ENCODE data around the gene ZNF276. TPM values are rescaled to one million over a fixed set of nuclear protein-coding genes. Genes with fewer than 3 reads are reported as not detected.

ZNF276 gene
- total and polyA plus RNA-seq, 2 donors = 17.9 to 19.6 TPM

GRCh38 chr16:89730610-89731234 is 9.4 kb downstream of the ZNF276 start:
- Histone ChIP-seq H3K36me3 (ENCODE audit: insufficient read depth) (peaks cover 7% of the 10 kb centered on the region), H3K4me3 (ENCODE audit: low read depth, low read length) (no peak overlapping the region), H3K4me1 (ENCODE audit: insufficient read depth) (no peaks in the 10 kb centered on the region), H3K27ac (ENCODE audit: low read depth) (no peak overlapping the region)
- DNase-seq (ENCODE audit: extremely low spot score) = no peak
- 81% methylated on average over 22 of the region's 22 CpGs for WGBS

GRCh38 chr16:89732142-89732917 is 11.0 kb downstream of the ZNF276 start:
- Histone ChIP-seq H3K36me3 (ENCODE audit: insufficient read depth) (peaks cover 7% of the 10 kb centered on the region), H3K4me1 (ENCODE audit: insufficient read depth) (no peaks in the 10 kb centered on the region), H3K4me3 (ENCODE audit: low read depth, low read length) (no peak overlapping the region), H3K27ac (ENCODE audit: low read depth) (no peak overlapping the region)
- no peak for DNase-seq (ENCODE audit: extremely low spot score)
- WGBS = 90% methylated on average over 24 of the region's 24 CpGs

- 96% methylated on average over 9 of the region's 9 CpGs for WGBS
- H3K4me1 ChIP-seq (ENCODE audit: insufficient read depth) = no peaks in the 10 kb centered on the region
- no peak for DNase-seq (ENCODE audit: extremely low spot score)
- H3K27ac ChIP-seq (ENCODE audit: low read depth) = no peak overlapping the region
- H3K36me3 ChIP-seq (ENCODE audit: insufficient read depth) = peaks cover 7% of the 10 kb centered on the region
- no peak overlapping the region for H3K4me3 ChIP-seq (ENCODE audit: low read depth, low read length)
Observed at GRCh38 chr16:89732918-89733242, 11.5 kb downstream of the ZNF276 start.

GRCh38 chr16:89733322-89733721 is 12.0 kb downstream of the ZNF276 start:
- Histone ChIP-seq H3K27ac (ENCODE audit: low read depth) (no peak overlapping the region), H3K36me3 (ENCODE audit: insufficient read depth) (peaks cover 7% of the 10 kb centered on the region), H3K4me1 (ENCODE audit: insufficient read depth) (no peaks in the 10 kb centered on the region), H3K4me3 (ENCODE audit: low read depth, low read length) (no peak overlapping the region)
- DNase-seq (ENCODE audit: extremely low spot score) = no peak
- WGBS = 89% methylated on average over 17 of the region's 17 CpGs

GRCh38 chr16:89733792-89734191 is 12.5 kb downstream of the ZNF276 start:
- WGBS = 91% methylated on average over 21 of the region's 21 CpGs
- no peak overlapping the region for H3K4me3 ChIP-seq (ENCODE audit: low read depth, low read length)
- H3K4me1 ChIP-seq (ENCODE audit: insufficient read depth) = no peaks in the 10 kb centered on the region
- no peak overlapping the region for H3K27ac ChIP-seq (ENCODE audit: low read depth)
- DNase-seq (ENCODE audit: extremely low spot score) = no peak
- H3K36me3 ChIP-seq (ENCODE audit: insufficient read depth) = peaks cover 7% of the 10 kb centered on the region

- Histone ChIP-seq H3K36me3 (ENCODE audit: insufficient read depth) (peaks cover 2% of the 10 kb centered on the region), H3K27ac (ENCODE audit: low read depth) (no peak overlapping the region), H3K4me3 (ENCODE audit: low read depth, low read length) (no peak overlapping the region), H3K4me1 (ENCODE audit: insufficient read depth) (no peaks in the 10 kb centered on the region)
- no peak for DNase-seq (ENCODE audit: extremely low spot score)
- WGBS = 96% methylated on average over 3 of the region's 3 CpGs
Observed at GRCh38 chr16:89736554-89736953, 15.2 kb downstream of the ZNF276 start.

GRCh38 chr16:89737341-89738071 is 16.2 kb downstream of the ZNF276 start:
- Histone ChIP-seq H3K4me1 (ENCODE audit: insufficient read depth) (no peaks in the 10 kb centered on the region), H3K36me3 (ENCODE audit: insufficient read depth) (peaks cover 2% of the 10 kb centered on the region), H3K27ac (ENCODE audit: low read depth) (no peak overlapping the region), H3K4me3 (ENCODE audit: low read depth, low read length) (no peak overlapping the region)
- no peak for DNase-seq (ENCODE audit: extremely low spot score)
- WGBS = 90% methylated on average over 20 of the region's 20 CpGs

GRCh38 chr16:89738072-89738377 is 16.7 kb downstream of the ZNF276 start:
- 92% methylated on average over 14 of the region's 14 CpGs for WGBS
- Histone ChIP-seq H3K4me1 (ENCODE audit: insufficient read depth) (no peaks in the 10 kb centered on the region), H3K27ac (ENCODE audit: low read depth) (no peak overlapping the region), H3K4me3 (ENCODE audit: low read depth, low read length) (no peak overlapping the region), H3K36me3 (ENCODE audit: insufficient read depth) (peaks cover 2% of the 10 kb centered on the region)
- no peak for DNase-seq (ENCODE audit: extremely low spot score)

GRCh38 chr16:89738538-89739317 is 17.4 kb downstream of the ZNF276 start:
- no peaks in the 10 kb centered on the region for H3K4me1 ChIP-seq (ENCODE audit: insufficient read depth)
- no peak overlapping the region for H3K27ac ChIP-seq (ENCODE audit: low read depth)
- peaks cover 2% of the 10 kb centered on the region for H3K36me3 ChIP-seq (ENCODE audit: insufficient read depth)
- H3K4me3 ChIP-seq (ENCODE audit: low read depth, low read length) = no peak overlapping the region
- no peak for DNase-seq (ENCODE audit: extremely low spot score)
- 81% methylated on average over 20 of the region's 20 CpGs for WGBS

GRCh38 chr16:89739383-89739782 is 18.0 kb downstream of the ZNF276 start:
- no peaks in the 10 kb centered on the region for H3K36me3 ChIP-seq (ENCODE audit: insufficient read depth)
- no peaks in the 10 kb centered on the region for H3K4me1 ChIP-seq (ENCODE audit: insufficient read depth)

GRCh38 chr16:89741342-89742014 is 20.1 kb downstream of the ZNF276 start:
- Histone ChIP-seq H3K4me1 (ENCODE audit: insufficient read depth) (no peaks in the 10 kb centered on the region), H3K4me3 (ENCODE audit: low read depth, low read length) (no peak overlapping the region), H3K36me3 (ENCODE audit: insufficient read depth) (no peaks in the 10 kb centered on the region), H3K27ac (ENCODE audit: low read depth) (no peak overlapping the region)
- no peak for DNase-seq (ENCODE audit: extremely low spot score)
- WGBS = 80% methylated on average over 11 of the region's 11 CpGs

More at GRCh38 chr16:89739383-89739782, 18.0 kb downstream of the ZNF276 start:
- no peak for DNase-seq (ENCODE audit: extremely low spot score)
- no peak overlapping the region for H3K4me3 ChIP-seq (ENCODE audit: low read depth, low read length)
- WGBS = 88% methylated on average over 9 of the region's 9 CpGs
- H3K27ac ChIP-seq (ENCODE audit: low read depth) = no peak overlapping the region

- Histone ChIP-seq H3K36me3 (ENCODE audit: insufficient read depth) (no peaks in the 10 kb centered on the region), H3K27ac (ENCODE audit: low read depth) (no peak overlapping the region), H3K4me3 (ENCODE audit: low read depth, low read length) (no peak overlapping the region), H3K4me1 (ENCODE audit: insufficient read depth) (no peaks in the 10 kb centered on the region)
- DNase-seq (ENCODE audit: extremely low spot score) = no peak
- WGBS = 89% methylated on average over 4 of the region's 4 CpGs
Observed at GRCh38 chr16:89742948-89743347, 21.6 kb downstream of the ZNF276 start.

GRCh38 chr16:89744813-89745212 is 23.5 kb downstream of the ZNF276 start:
- DNase-seq (ENCODE audit: extremely low spot score) = no peak
- Histone ChIP-seq H3K4me3 (ENCODE audit: low read depth, low read length) (no peak overlapping the region), H3K27ac (ENCODE audit: low read depth) (no peak overlapping the region), H3K36me3 (ENCODE audit: insufficient read depth) (no peaks in the 10 kb centered on the region), H3K4me1 (ENCODE audit: insufficient read depth) (no peaks in the 10 kb centered on the region)
- WGBS = 93% methylated on average over 16 of the region's 16 CpGs

Measured in urinary bladder (tissue), 4 donors.